ENCODE data around the gene DBP.

DBP gene

GRCh38 chr19:48596679-48597465 lies 40.3 kb downstream of the DBP start:
- no peak for TF ChIP-seq CTCF (IDR thresholded peaks at IDR 0.05; ENCODE audit: low read length, missing control alignments)
- H3K4me3 ChIP-seq (replicated peaks; ENCODE audit: low read depth, low read length): no peak overlapping the region
- no peak for DNase-seq (ENCODE audit: low read depth)

- no peak for DNase-seq (ENCODE audit: low read depth)
- no peak overlapping the region for H3K4me3 ChIP-seq (replicated peaks; ENCODE audit: low read depth, low read length)
Measured at GRCh38 chr19:48596237-48596636, 40.9 kb downstream of the DBP start.

GRCh38 chr19:48595833-48596232 lies 41.3 kb downstream of the DBP start:
- H3K4me3 ChIP-seq (replicated peaks; ENCODE audit: low read depth, low read length): no peak overlapping the region
- TF ChIP-seq CTCF (IDR thresholded peaks at IDR 0.05; ENCODE audit: low read length, missing control alignments): no peak
- DNase-seq (ENCODE audit: low read depth): no peak

More at GRCh38 chr19:48596237-48596636, 40.9 kb downstream of the DBP start:
- no peak for TF ChIP-seq CTCF (IDR thresholded peaks at IDR 0.05; ENCODE audit: low read length, missing control alignments)

- no peak for TF ChIP-seq CTCF (IDR thresholded peaks at IDR 0.05; ENCODE audit: low read length, missing control alignments)
- H3K4me3 ChIP-seq (replicated peaks; ENCODE audit: low read depth, low read length): no peak overlapping the region
Measured at GRCh38 chr19:48595171-48595570, 42.0 kb downstream of the DBP start.

GRCh38 chr19:48591021-48591420 lies 46.2 kb downstream of the DBP start:
- peak; percentile 30 for DNase-seq (ENCODE audit: low read depth)
- no peak overlapping the region for H3K4me3 ChIP-seq (replicated peaks; ENCODE audit: low read depth, low read length)
- peak; percentile 13 for TF ChIP-seq CTCF (IDR thresholded peaks at IDR 0.05; ENCODE audit: low read length, missing control alignments)

More at GRCh38 chr19:48595171-48595570, 42.0 kb downstream of the DBP start:
- DNase-seq (ENCODE audit: low read depth): no peak

GRCh38 chr19:48588670-48589401 lies 48.3 kb downstream of the DBP start:
- peak overlapping the region; percentile 46 for H3K4me3 ChIP-seq (replicated peaks; ENCODE audit: low read depth, low read length)
- peak; percentile 84 for DNase-seq (ENCODE audit: low read depth)
- peak; percentile 91 for TF ChIP-seq CTCF (IDR thresholded peaks at IDR 0.05; ENCODE audit: low read length, missing control alignments)
